IMR-90 (cell line): ENCODE results near the gene ATRNL1. TPM values are rescaled to one million over a fixed set of nuclear protein-coding genes. Genes with fewer than 3 reads are reported as not detected.
A peak's percentile ranks its signal among the peaks of the same experiment; 100 is the strongest.
"Not testable (repeated sequence)": the region's sequence is repeated elsewhere in the genome, so short reads cannot be mapped to it uniquely, and the experiment has no call there.

Experiments used
- ATAC-seq: fragments of 200-7000 bp; cut with Tn5 transposase; 2 replicates; pipeline ENCODE4 v1.9.1; 2020; ENCODE audit warnings: low read depth, mild to moderate bottlenecking, moderate library complexity
- BruUV-seq: library from RNA; stranded (reverse); fragments of 400-500 nt; replicated peaks from 2 replicates; lab custom pipeline; 2021; lab: Mats Ljungman, UMichigan
- CTCF ChIA-PET: fragments of 300-600 bp; formaldehyde crosslinking; extraction: SDS; loops from one replicate; lab custom pipeline; 2021; ENCODE audit warnings: antibody characterized with exemption; lab: Yijun Ruan, JAX
- POLR2A ChIA-PET: fragments of 300-600 bp; sonication (Branson Sonifier 250); formaldehyde crosslinking; loops from one replicate; lab custom pipeline; 2022; ENCODE audit warnings: antibody characterized with exemption; ENCODE audit not compliant: unreplicated experiment; lab: Charles Lee
- DNase-seq: peaks from one replicate; pipeline ENCODE4 v3.0.0; 2013
- H2AFZ ChIP-seq: replicated peaks from 2 replicates; pipeline ENCODE3; 2013; ENCODE audit warnings: low read length, mild to moderate bottlenecking; ENCODE audit not compliant: poor library complexity
- H2AK5ac ChIP-seq: 2 replicates; pipeline ENCODE4 v1.6.1; 2013; ENCODE audit warnings: low read depth, low read length, inconsistent platforms
- H2AK9ac ChIP-seq: replicated peaks from 2 replicates; pipeline ENCODE3; 2013; ENCODE audit warnings: mild to moderate bottlenecking, low read depth, low read length, moderate library complexity; ENCODE audit not compliant: poor library complexity
- H2BK120ac ChIP-seq: 2 replicates; pipeline ENCODE4 v1.6.1; 2013; ENCODE audit warnings: low read depth, low read length, inconsistent platforms
- H2BK15ac ChIP-seq: 3 replicates; pipeline ENCODE4 v1.6.1; 2013; ENCODE audit warnings: low read depth, low read length, inconsistent platforms
- H2BK20ac ChIP-seq: 2 replicates; pipeline ENCODE4 v1.6.1; 2013; ENCODE audit warnings: low read depth, mild to moderate bottlenecking, inconsistent platforms, low read length, moderate library complexity
- H2BK5ac ChIP-seq: 2 replicates; pipeline ENCODE4 v1.6.1; 2013; ENCODE audit warnings: mild to moderate bottlenecking, low read depth, low read length, inconsistent platforms; ENCODE audit not compliant: poor library complexity, severe bottlenecking
- H3K14ac ChIP-seq: replicated peaks from 2 replicates; pipeline ENCODE4 v1.6.1; 2013; ENCODE audit warnings: low read depth, low read length, inconsistent platforms
- H3K18ac ChIP-seq: 2 replicates; pipeline ENCODE4 v1.6.1; 2013; ENCODE audit warnings: low read depth, low read length, control low read depth
- H3K23ac ChIP-seq: 2 replicates; pipeline ENCODE4 v1.6.1; 2013; ENCODE audit warnings: low read depth, low read length, inconsistent platforms
- H3K27ac ChIP-seq: 2 replicates; pipeline ENCODE4 v1.5.1; 2013; ENCODE audit warnings: mild to moderate bottlenecking, control low read depth, low read length; ENCODE audit not compliant: insufficient read depth
- H3K27me3 ChIP-seq: 2 replicates; pipeline ENCODE4 v1.6.1; 2013; ENCODE audit warnings: low read length; ENCODE audit not compliant: control insufficient read depth, insufficient read depth
- H3K36me3 ChIP-seq: 2 replicates; pipeline ENCODE4 v1.6.1; 2013; ENCODE audit warnings: low read length, mixed read lengths; ENCODE audit not compliant: control insufficient read depth, insufficient read depth
- H3K4ac ChIP-seq: 2 replicates; pipeline ENCODE4 v1.6.1; 2013; ENCODE audit warnings: low read depth, low read length, inconsistent platforms
- H3K4me1 ChIP-seq: 2 replicates; pipeline ENCODE4 v1.6.1; 2013; ENCODE audit warnings: low read length, mixed read lengths; ENCODE audit not compliant: control insufficient read depth, insufficient read depth
- H3K4me2 ChIP-seq: 2 replicates; pipeline ENCODE4 v1.6.1; 2013; ENCODE audit warnings: low read depth, mild to moderate bottlenecking, control low read depth, low read length, moderate library complexity
- H3K4me3 ChIP-seq: 2 replicates; pipeline ENCODE4 v1.5.1; 2013; ENCODE audit warnings: low read depth, mild to moderate bottlenecking, control low read depth, low read length, moderate library complexity; ENCODE audit not compliant: insufficient read depth
- H3K56ac ChIP-seq: 2 replicates; pipeline ENCODE4 v1.6.1; 2013; ENCODE audit warnings: low read length, inconsistent platforms; ENCODE audit not compliant: insufficient read depth; ENCODE audit errors: extremely low read depth
- H3K79me1 ChIP-seq, 2 experiments: 2 replicates each; pipeline ENCODE4 v1.6.1; 2013; ENCODE audit warnings: low read length in 2 of 2, inconsistent platforms in 1 of 2, low read depth in 1 of 2
- H3K9ac ChIP-seq: 2 replicates; pipeline ENCODE4 v1.6.1; 2013; ENCODE audit warnings: low read depth, low read length, control low read depth
- H3K9me1 ChIP-seq: 2 replicates; pipeline ENCODE4 v1.6.1; 2013; ENCODE audit warnings: low read length, inconsistent platforms; ENCODE audit not compliant: insufficient read depth
- H3K9me3 ChIP-seq: 2 replicates; pipeline ENCODE4 v1.6.1; 2013; ENCODE audit warnings: low read length; ENCODE audit not compliant: control insufficient read depth, insufficient read depth
- H4K20me1 ChIP-seq: 2 replicates; pipeline ENCODE4 v1.6.1; 2013; ENCODE audit warnings: low read length, inconsistent platforms; ENCODE audit not compliant: insufficient read depth
- H4K5ac ChIP-seq: 2 replicates; pipeline ENCODE4 v1.6.1; 2013; ENCODE audit warnings: mild to moderate bottlenecking, low read depth, low read length, control low read depth
- H4K8ac ChIP-seq, 2 experiments: 2 replicates each; pipeline ENCODE4 v1.6.1; 2013; ENCODE audit warnings: low read depth in 2 of 2, low read length in 2 of 2, control low read depth in 1 of 2, inconsistent platforms in 1 of 2
- H4K91ac ChIP-seq: 2 replicates; pipeline ENCODE4 v1.6.1; 2013; ENCODE audit warnings: low read depth, low read length, inconsistent platforms; ENCODE audit not compliant: insufficient read depth
- RAD21 ChIP-seq: IDR thresholded peaks from 2 replicates; pipeline ENCODE4 v1.6.1; 2012; ENCODE audit warnings: low read length, improper control_type of control experiment
- SMC3 ChIP-seq: fragments of 150-350 bp; IDR thresholded peaks from 2 replicates; pipeline ENCODE4 v1.6.1; 2016; ENCODE audit warnings: low read depth, mild to moderate bottlenecking, antibody characterized with exemption, low read length, moderate library complexity
- WGBS, 2 experiments: methylation state at CpG; one replicate each; pipeline versions ENCODE4 v1.1.5 to v1.1.7; 2013; ENCODE audit warnings: missing lambda C conversion rate in 2 of 2; ENCODE audit not compliant: insufficient read length in 1 of 2; ENCODE audit errors: extremely low coverage in 2 of 2; 5-methylcytosine and 5-hydroxymethylcytosine counted together
- dilution Hi-C: fragments of 300-500 bp; cut with HindIII; formaldehyde crosslinking; loops from one replicate; pipeline ENCODE4 v1.14.3; 2018; ENCODE audit warnings: low sequenced_read_pairs; ENCODE audit not compliant: unreplicated experiment
- in situ Hi-C: fragments of 300-500 bp; cut with MboI; formaldehyde crosslinking; loops from 3 replicates; pipeline ENCODE4 v1.14.3; 2019; ENCODE audit warnings: low sequenced_read_pairs, inconsistent platforms, mixed read lengths
- intact Hi-C: fragments of 100-400 bp; cut with micrococcal nuclease; formaldehyde crosslinking; loops from 2 replicates; pipeline ENCODE4 v1.10.0; 2022
- polyA plus RNA-seq, 3 experiments: library from polyadenylated mRNA; depleted of rRNA; stranded (reverse); fragments of >200 nt; gene quantifications; 2 replicates each; pipeline ENCODE4 v1.2.3, GENCODE V29; 2012; ENCODE audit warnings: low replicate concordance in 1 of 3
- total RNA-seq: library from RNA; depleted of rRNA; stranded (reverse); fragments of >200 nt; gene quantifications from 2 replicates; pipeline ENCODE4 v1.2.3, GENCODE V29; 2012
- TF ChIP-seq, protein P1 (sequence below): conservative IDR thresholded peaks from 2 replicates; pipeline ENCODE4 v1.5.1; 2012; ENCODE audit warnings: mild to moderate bottlenecking, low read depth, low read length, improper control_type of control experiment
- TF ChIP-seq, protein P2 (sequence below): fragments of 150-350 bp; IDR thresholded peaks from 2 replicates; pipeline ENCODE4 v1.6.1; 2016; ENCODE audit warnings: low read depth, mild to moderate bottlenecking, low read length, moderate library complexity, borderline replicate concordance

Gene ATRNL1
- total and polyA plus RNA-seq, 2 of the 4 experiments (the other 2 are of a cell fraction): 0.18 to 0.19 TPM

DNA sequence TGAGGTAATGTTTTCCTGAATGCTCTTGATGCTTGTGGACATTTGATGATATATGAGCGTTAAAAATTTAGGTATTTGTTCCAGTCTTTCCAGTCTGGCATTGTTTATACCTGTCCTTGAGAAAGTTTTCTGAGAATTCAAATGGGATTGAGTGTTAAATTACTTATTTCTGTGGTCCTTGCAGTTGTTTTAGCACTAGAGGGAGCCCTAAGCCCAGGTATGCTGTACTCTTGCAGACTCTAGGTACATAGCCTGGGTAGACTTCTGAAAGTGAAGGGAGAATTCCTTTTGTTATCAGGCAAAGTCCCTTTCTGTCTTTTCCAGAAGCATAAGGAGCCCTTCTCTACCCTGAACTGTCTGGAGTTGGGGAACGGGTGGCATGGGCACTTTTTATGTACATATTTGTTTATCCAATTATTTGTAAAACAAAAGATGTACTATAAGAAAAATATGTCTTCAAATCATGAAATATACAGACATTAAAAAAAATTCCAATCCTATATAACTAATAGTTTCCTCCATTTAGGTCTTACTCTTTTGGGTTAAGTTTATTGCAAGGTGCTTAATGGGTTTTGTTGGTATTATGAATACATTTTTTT lies 262.1 kb downstream of the ATRNL1 start:
- Histone ChIP-seq H2BK20ac (no peak overlapping the region), H2BK15ac (no peak overlapping the region), H4K20me1 (no peaks in the 10 kb centered on the region), H3K18ac (no peak overlapping the region), H4K8ac (no peak overlapping the region), H2BK120ac (no peak overlapping the region), H2BK5ac (no peak overlapping the region), H3K9me3 (no peaks in the 10 kb centered on the region), H2AK9ac (no peak overlapping the region), H4K91ac (no peak overlapping the region), H3K14ac (no peak overlapping the region), H4K5ac (no peak overlapping the region), H3K79me1 (no peaks in the 10 kb centered on the region), H3K36me3 (no peaks in the 10 kb centered on the region), H3K4me1 (no peaks in the 10 kb centered on the region), H3K4ac (no peak overlapping the region), H3K27me3 (no peaks in the 10 kb centered on the region), H2AK5ac (no peak overlapping the region), H3K4me3 (no peak overlapping the region), H3K27ac (no peak overlapping the region), H2AFZ (no peak overlapping the region), H3K4me2 (no peak overlapping the region), H3K56ac (no peak overlapping the region), H3K23ac (no peak overlapping the region), H3K9ac (no peak overlapping the region), H3K9me1 (no peaks in the 10 kb centered on the region)
- no TSS peak for BruUV-seq
- DNase-seq (peak; percentile 63), ATAC-seq (peak; percentile 66)
- no CpG with 5 or more reads among the region's 2 CpGs for WGBS, 2 experiments
- ChIA-PET POLR2A (no interaction called here), CTCF (no interaction called here)
- dilution Hi-C loops (no loop called here), in situ Hi-C loops (loop anchor here (25.0 kb wide), 1 partner anchor 1032 kb away; no protein-coding TSS in a partner anchor), intact Hi-C loops (loop anchor here (1.0 to 10.0 kb wide), 4 partner anchors 62 to 1136 kb away; no protein-coding TSS in a partner anchor)
- TF ChIP-seq SMC3 (peak; percentile 62), RAD21 (peak; percentile 82)
- TF ChIP-seq, protein P1, sequence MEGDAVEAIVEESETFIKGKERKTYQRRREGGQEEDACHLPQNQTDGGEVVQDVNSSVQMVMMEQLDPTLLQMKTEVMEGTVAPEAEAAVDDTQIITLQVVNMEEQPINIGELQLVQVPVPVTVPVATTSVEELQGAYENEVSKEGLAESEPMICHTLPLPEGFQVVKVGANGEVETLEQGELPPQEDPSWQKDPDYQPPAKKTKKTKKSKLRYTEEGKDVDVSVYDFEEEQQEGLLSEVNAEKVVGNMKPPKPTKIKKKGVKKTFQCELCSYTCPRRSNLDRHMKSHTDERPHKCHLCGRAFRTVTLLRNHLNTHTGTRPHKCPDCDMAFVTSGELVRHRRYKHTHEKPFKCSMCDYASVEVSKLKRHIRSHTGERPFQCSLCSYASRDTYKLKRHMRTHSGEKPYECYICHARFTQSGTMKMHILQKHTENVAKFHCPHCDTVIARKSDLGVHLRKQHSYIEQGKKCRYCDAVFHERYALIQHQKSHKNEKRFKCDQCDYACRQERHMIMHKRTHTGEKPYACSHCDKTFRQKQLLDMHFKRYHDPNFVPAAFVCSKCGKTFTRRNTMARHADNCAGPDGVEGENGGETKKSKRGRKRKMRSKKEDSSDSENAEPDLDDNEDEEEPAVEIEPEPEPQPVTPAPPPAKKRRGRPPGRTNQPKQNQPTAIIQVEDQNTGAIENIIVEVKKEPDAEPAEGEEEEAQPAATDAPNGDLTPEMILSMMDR: peak; percentile 79
- TF ChIP-seq, protein P2, sequence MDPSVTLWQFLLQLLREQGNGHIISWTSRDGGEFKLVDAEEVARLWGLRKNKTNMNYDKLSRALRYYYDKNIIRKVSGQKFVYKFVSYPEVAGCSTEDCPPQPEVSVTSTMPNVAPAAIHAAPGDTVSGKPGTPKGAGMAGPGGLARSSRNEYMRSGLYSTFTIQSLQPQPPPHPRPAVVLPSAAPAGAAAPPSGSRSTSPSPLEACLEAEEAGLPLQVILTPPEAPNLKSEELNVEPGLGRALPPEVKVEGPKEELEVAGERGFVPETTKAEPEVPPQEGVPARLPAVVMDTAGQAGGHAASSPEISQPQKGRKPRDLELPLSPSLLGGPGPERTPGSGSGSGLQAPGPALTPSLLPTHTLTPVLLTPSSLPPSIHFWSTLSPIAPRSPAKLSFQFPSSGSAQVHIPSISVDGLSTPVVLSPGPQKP: no peak

DNA sequence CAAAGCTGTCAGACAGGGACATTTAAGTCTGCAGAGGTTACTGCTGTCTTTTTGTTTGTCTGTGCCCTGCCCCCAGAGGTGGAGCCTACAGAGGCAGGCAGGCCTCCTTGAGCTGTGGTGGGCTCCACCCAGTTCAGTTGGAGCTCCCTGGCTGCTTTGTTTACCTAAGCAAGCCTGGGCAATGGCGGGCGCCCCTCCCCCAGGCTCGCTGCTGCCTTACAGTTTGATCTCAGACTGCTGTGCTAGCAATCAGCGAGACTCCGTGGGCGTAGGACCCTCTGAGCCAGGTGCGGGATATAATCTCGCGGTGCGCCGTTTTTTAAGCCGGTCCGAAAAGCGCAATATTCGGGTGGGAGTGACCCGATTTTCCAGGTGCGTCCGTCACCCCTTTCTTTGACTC lies 274.8 kb downstream of the ATRNL1 start:
- H3K14ac ChIP-seq, H2BK120ac ChIP-seq, DNase-seq, CTCF ChIA-PET, H3K4ac ChIP-seq, H3K36me3 ChIP-seq, intact Hi-C loops, dilution Hi-C loops, H3K4me1 ChIP-seq, H4K5ac ChIP-seq, H3K23ac ChIP-seq, H3K56ac ChIP-seq, H3K79me1 ChIP-seq, H2BK15ac ChIP-seq, H4K91ac ChIP-seq, H2AK9ac ChIP-seq, H3K9ac ChIP-seq, ATAC-seq, H2BK20ac ChIP-seq, H3K9me3 ChIP-seq, H3K4me3 ChIP-seq, H3K9me1 ChIP-seq, BruUV-seq, H2AFZ ChIP-seq, H3K27me3 ChIP-seq, H4K20me1 ChIP-seq, POLR2A ChIA-PET, H4K8ac ChIP-seq, H2AK5ac ChIP-seq, H3K4me2 ChIP-seq, H3K18ac ChIP-seq, H3K27ac ChIP-seq, H2BK5ac ChIP-seq: not testable (repeated sequence)
- 17% methylated on average over 2 of the region's 18 CpGs; no CpG with 5 or more reads in 1 of the 2 experiments for WGBS, 2 experiments
- in situ Hi-C loops: loop anchor here (25.0 kb wide), 1 partner anchor 1019 kb away; no protein-coding TSS in a partner anchor
